Epithelial cell of esophagus (primary cell): ENCODE measurements around the gene ZXDC.

Experiments
- DNase-seq: peaks from one replicate; pipeline ENCODE4 v3.0.0; 2010; ENCODE audit warnings: low read depth
- H3K4me3 ChIP-seq: 2 replicates; pipeline ENCODE4 v1.5.1; 2011; ENCODE audit warnings: mild to moderate bottlenecking, low read length, control low read depth
- CTCF ChIP-seq: IDR thresholded peaks from 2 replicates; pipeline ENCODE4 v1.5.1; 2011; ENCODE audit warnings: low read depth, mild to moderate bottlenecking, low read length, control low read depth, inconsistent platforms; ENCODE audit not compliant: insufficient read depth; ENCODE audit errors: missing control alignments

Gene ZXDC

GRCh38 chr3:126516152-126516935 lies 40.7 kb upstream of the ZXDC start:
- DNase-seq = no peak
- no peak for TF ChIP-seq CTCF
- H3K4me3 ChIP-seq = no peak overlapping the region

- no peak for DNase-seq
- no peak overlapping the region for H3K4me3 ChIP-seq
- TF ChIP-seq CTCF = no peak
These were observed 39.5 kb upstream of the ZXDC start for GRCh38 chr3:126515066-126515706.

GRCh38 chr3:126514161-126514560 lies 38.5 kb upstream of the ZXDC start:
- no peak for TF ChIP-seq CTCF
- no peak for DNase-seq
- H3K4me3 ChIP-seq = no peak overlapping the region

DNA sequence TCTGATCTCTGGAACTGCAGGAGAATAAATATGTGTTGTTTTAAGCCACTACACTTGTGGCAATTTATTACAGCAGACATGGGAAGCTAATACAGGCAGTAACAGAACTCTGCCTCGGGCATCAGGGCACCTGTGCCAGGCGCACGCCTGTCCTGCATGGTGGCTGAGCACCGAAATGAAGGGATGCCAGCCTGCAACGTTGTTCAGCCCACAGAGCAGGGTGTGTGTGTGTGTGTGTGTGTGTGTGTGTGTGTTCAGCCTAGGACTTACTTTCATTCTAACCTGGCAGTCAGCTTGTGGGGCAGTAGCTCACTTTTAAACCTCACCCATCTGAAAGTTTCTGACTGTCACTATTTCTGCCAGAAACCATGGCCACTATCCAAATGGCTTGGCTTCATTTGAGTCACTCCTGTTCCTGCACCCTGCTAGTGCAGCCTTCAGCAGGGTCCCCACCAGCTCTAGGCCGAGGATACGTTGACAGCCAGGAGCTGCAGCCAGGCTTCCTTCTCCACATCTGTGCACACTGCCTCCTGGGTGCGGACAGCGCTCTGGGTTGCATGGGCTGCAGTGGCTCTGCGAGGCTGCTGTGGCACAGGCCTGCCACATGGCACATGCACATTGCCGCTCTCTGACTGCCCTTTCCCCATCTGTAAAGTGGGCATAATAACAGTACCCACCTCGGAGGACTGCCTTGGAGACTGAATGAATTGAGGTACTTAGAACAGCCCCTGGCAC lies 37.4 kb upstream of the ZXDC start:
- DNase-seq = no peak
- no peak for TF ChIP-seq CTCF
- H3K4me3 ChIP-seq = no peak overlapping the region

GRCh38 chr3:126512026-126512425 lies 36.3 kb upstream of the ZXDC start:
- no peak for DNase-seq
- no peak overlapping the region for H3K4me3 ChIP-seq
- TF ChIP-seq CTCF = no peak

GRCh38 chr3:126511291-126511690 lies 35.6 kb upstream of the ZXDC start:
- TF ChIP-seq CTCF = no peak
- no peak overlapping the region for H3K4me3 ChIP-seq
- no peak for DNase-seq
